VCaP (cell line): ENCODE measurements around the gene NCKAP5.

Experiments used
- H3K27ac ChIP-seq: fragments of 450-650 bp; 2 replicates; pipeline ENCODE4 v1.5.1; 2017
- TF ChIP-seq, protein P1 (sequence below): fragments of 450-650 bp; conservative IDR thresholded peaks from 2 replicates; pipeline ENCODE4 v1.5.1; 2017; ENCODE audit warnings: mild to moderate bottlenecking, moderate library complexity

Gene NCKAP5

DNA sequence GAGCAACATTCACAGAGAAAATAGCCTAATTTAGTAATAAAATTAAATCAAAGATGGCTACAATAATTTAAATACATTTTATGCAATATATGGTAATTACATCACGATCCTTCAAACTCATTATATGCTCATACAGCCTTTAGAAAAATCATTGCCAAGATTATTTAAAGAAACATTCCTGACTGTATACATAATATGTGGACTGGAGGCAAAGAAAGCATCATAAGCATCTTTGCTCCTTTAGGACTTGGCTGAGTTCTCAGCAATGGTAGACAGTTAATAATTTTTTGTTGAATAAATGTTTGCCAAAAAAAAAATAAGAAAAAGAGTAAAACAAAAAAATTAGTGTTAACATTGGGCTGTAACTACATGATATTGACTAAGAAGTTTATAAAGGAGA lies 26.9 kb downstream of the NCKAP5 start:
- H3K27ac ChIP-seq = no peak overlapping the region
- TF ChIP-seq, protein P1, sequence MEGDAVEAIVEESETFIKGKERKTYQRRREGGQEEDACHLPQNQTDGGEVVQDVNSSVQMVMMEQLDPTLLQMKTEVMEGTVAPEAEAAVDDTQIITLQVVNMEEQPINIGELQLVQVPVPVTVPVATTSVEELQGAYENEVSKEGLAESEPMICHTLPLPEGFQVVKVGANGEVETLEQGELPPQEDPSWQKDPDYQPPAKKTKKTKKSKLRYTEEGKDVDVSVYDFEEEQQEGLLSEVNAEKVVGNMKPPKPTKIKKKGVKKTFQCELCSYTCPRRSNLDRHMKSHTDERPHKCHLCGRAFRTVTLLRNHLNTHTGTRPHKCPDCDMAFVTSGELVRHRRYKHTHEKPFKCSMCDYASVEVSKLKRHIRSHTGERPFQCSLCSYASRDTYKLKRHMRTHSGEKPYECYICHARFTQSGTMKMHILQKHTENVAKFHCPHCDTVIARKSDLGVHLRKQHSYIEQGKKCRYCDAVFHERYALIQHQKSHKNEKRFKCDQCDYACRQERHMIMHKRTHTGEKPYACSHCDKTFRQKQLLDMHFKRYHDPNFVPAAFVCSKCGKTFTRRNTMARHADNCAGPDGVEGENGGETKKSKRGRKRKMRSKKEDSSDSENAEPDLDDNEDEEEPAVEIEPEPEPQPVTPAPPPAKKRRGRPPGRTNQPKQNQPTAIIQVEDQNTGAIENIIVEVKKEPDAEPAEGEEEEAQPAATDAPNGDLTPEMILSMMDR = no peak

DNA sequence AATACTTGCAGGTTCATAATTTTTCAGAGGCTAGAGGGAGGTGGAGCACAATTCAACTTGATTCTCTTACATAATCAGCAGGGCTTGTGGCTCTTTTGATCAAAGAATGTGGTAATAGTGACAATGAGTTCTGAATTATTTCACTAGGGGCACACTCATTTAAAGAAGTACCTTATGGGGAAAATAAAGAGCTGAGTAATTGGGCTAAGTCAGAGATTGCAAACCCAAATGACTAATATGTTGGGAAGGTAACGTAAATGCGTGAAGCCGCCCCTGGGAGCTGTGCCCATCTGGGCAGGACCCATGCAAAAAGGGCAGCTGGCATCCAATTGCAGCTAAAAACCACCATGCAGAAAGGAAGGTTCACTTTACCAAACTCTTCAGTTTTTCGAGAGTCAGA lies 35.3 kb downstream of the NCKAP5 start:
- H3K27ac ChIP-seq = no peak overlapping the region
- TF ChIP-seq, protein P1 = no peak

DNA sequence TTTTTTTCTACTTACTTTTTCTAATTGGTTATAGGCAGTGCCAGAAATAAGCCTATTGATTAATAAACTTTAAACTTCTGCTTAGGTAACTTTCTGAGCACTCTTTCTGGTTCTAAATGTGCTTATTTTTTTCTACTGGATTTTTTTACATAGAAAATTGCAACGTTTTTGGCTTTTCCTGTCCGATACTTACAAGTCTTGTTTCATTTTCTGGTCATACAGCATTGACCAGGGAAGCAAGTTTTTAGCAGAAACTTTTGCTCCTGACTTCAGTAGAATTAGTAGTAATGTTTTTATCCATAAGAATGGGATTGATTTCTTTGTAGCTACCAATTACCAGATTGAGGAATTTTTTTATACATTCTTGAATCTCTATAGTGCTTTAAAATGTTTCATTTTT lies 36.9 kb downstream of the NCKAP5 start:
- no peak overlapping the region for H3K27ac ChIP-seq
- TF ChIP-seq, protein P1 = no peak

DNA sequence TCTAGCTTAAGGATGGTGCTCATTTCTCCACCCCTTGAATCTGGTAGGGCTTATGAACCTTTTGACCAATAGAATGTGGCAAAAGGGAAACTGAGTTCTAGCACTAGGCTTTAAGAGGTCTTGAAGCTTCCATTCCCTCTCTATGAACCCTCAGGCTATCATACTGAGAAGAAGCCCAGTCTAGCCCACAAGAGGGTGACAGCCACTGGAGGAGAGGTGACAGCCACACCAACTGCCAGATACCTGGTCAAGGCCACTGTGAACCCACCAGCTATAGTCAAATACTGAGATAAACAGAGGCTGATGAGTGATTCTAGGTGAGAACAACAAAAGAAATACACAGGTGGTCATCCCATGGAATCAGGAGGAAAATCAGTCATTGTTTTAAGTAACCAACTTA lies 37.6 kb downstream of the NCKAP5 start:
- TF ChIP-seq, protein P1 = no peak
- no peak overlapping the region for H3K27ac ChIP-seq

DNA sequence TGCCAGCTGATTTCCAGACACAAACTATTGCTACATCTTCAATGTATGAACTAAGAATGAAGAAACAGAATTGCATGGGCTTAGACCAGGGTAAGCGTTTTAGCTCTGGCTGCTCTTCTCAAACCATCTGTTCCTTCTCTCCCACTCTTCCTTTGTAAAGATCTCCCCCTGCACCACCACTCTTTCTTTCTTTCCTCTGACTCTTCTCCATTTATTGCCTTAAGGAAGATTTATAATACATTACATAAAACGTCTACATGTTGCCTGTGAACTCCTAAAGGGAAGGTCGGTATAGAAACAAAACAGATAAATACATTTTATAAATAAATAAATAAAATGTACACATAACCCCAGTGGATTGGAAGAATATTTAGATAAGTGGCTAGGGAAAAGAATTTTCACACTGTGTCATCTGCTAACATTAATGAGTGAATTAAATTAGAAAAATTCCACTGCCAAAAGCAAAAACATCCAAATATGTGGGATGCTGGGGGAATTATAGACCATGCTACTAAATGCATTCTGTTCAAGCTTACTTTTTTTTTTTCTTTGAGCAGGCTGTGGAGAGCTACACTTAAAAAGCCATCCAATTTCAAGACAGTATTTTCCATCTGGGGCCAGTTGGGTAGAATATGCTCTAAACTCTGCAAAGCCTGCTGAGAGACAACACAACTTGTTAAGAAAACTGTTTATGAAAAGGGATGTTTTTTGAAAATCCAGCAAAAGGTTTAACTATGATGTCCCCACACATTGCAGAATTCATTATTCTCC lies 41.5 kb downstream of the NCKAP5 start:
- no peak overlapping the region for H3K27ac ChIP-seq
- TF ChIP-seq, protein P1 = no peak

DNA sequence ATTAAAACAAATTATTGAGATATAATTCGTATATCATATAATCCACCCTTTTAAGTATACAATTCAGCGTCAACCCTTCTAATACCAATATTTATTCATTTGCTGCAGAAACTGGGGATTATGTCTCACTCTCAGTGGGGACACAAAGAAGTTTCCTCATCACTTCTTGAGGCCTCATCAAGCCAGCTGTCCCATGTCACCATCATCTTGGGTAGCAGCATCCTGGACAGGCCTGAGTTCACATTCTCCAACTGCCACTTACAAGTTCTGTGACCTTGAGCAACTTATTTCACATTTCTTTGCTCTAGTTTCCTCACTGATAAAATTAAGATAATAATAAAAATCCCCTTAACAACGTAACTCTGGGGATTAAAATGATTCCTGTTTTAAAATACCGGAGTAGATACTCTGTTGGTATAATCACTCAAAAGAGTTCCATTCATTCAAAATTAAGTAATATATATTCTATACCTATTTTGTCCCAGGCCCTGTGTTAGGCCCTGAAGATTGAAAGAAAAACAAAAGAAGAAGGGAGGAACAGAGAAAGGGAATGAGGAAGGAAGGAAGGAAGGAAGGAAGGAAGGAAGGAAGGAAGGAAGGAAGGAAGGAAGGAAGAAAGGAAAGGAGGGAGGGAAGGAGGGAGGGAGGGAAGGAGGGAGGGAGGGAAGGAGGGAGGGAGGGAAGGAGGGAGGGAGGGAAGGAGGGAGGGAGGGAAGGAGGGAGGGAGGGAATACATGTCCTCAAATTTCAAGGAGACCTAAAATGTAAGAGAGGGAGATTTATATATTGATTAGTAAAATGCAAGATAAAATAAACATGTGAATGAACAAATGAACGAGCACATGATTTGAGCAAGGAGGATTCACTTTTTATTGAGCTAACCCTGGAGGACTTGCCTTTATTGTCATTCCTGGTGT lies 42.4 kb downstream of the NCKAP5 start:
- TF ChIP-seq, protein P1 = no peak
- no peak overlapping the region for H3K27ac ChIP-seq

DNA sequence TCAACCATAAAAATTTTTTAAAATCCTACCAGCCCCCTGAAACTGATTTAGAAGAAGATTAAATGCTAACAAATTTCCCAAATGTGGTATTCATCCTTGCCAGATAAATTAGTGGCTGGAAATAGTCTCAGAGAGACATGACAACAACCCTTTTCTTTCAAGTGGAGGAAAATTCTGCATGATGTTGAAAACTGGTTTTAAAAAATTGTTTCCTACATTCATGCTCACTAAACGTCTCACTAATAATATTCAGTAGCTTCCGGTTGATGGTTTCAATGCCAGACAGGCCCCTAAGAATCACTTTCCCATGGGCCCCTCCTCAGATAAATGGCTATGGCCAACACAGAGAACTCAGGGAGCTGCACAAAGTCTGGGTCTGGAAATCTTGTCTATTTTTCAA lies 43.2 kb downstream of the NCKAP5 start:
- TF ChIP-seq, protein P1 = no peak
- no peak overlapping the region for H3K27ac ChIP-seq
